GM21825 (cell line): ENCODE results near the gene SRPK1.

ENCODE experiments used
- ATAC-seq: cut with Tn5 transposase; IDR thresholded peaks from one replicate; pipeline ENCODE4 v1.9.1; 2021; ENCODE audit warnings: mild to moderate bottlenecking, moderate library complexity; ENCODE audit not compliant: unreplicated experiment

The SRPK1 gene

GRCh38 chr6:35903679-35904078 is 17.2 kb downstream of the SRPK1 start:
- ATAC-seq = no peak

GRCh38 chr6:35900448-35900847 is 20.4 kb downstream of the SRPK1 start:
- ATAC-seq = no peak

- ATAC-seq = no peak
Observed at GRCh38 chr6:35898003-35898402, 22.9 kb downstream of the SRPK1 start.

- ATAC-seq = no peak
Observed at GRCh38 chr6:35897486-35897885, 23.4 kb downstream of the SRPK1 start.

- no peak for ATAC-seq
Observed at GRCh38 chr6:35897036-35897435, 23.9 kb downstream of the SRPK1 start.

GRCh38 chr6:35896228-35896627 is 24.7 kb downstream of the SRPK1 start:
- no peak for ATAC-seq

GRCh38 chr6:35895560-35895959 is 25.3 kb downstream of the SRPK1 start:
- ATAC-seq = no peak

- no peak for ATAC-seq
Observed at GRCh38 chr6:35894776-35895175, 26.1 kb downstream of the SRPK1 start.

GRCh38 chr6:35893246-35893645 is 27.7 kb downstream of the SRPK1 start:
- no peak for ATAC-seq

- ATAC-seq = no peak
Observed at GRCh38 chr6:35892482-35892881, 28.4 kb downstream of the SRPK1 start.

- no peak for ATAC-seq
Observed at GRCh38 chr6:35879151-35879550, 41.7 kb downstream of the SRPK1 start.

GRCh38 chr6:35876902-35877301 is 44.0 kb downstream of the SRPK1 start:
- no peak for ATAC-seq

- no peak for ATAC-seq
Observed at GRCh38 chr6:35874730-35875129, 46.2 kb downstream of the SRPK1 start.

GRCh38 chr6:35859367-35859766 is 61.5 kb downstream of the SRPK1 start:
- no peak for ATAC-seq

GRCh38 chr6:35857853-35858252 is 63.0 kb downstream of the SRPK1 start:
- ATAC-seq = no peak

GRCh38 chr6:35856250-35856649 is 64.6 kb downstream of the SRPK1 start:
- no peak for ATAC-seq

- ATAC-seq = no peak
Observed at GRCh38 chr6:35852994-35853393, 67.9 kb downstream of the SRPK1 start.

- ATAC-seq = no peak
Observed at GRCh38 chr6:35850208-35850607, 70.7 kb downstream of the SRPK1 start.

GRCh38 chr6:35844290-35844689 is 76.6 kb downstream of the SRPK1 start:
- ATAC-seq = no peak

- ATAC-seq = no peak
Observed at GRCh38 chr6:35842381-35842780, 78.5 kb downstream of the SRPK1 start.

GRCh38 chr6:35839019-35839418 is 81.9 kb downstream of the SRPK1 start:
- no peak for ATAC-seq

GRCh38 chr6:35833536-35833935 is 87.4 kb downstream of the SRPK1 start:
- ATAC-seq = no peak

- no peak for ATAC-seq
Observed at GRCh38 chr6:35831257-35832007, 89.5 kb downstream of the SRPK1 start.
